Spleen (tissue), 11 donors: ENCODE results near the gene PSMA7. TPM values are rescaled to one million over a fixed set of nuclear protein-coding genes. Genes with fewer than 3 reads are reported as not detected.

Experiments used
- DNase-seq: peaks from one replicate; pipeline ENCODE4 v3.0.0-alpha.2; 2020
- H3K27ac ChIP-seq, 8 donors: fragments of 200-600 bp; sonication (generic) in 7 of 8; 1 replicate in 4 of 8; 2 replicates in 4 of 8; pipeline versions ENCODE4 v1.5.0 to v1.8.0; 2016 to 2021; ENCODE audit warnings: inconsistent platforms in 4 of 8, mild to moderate bottlenecking in 4 of 8, moderate library complexity in 1 of 8
- H3K27me3 ChIP-seq, 7 donors: fragments of 200-600 bp; sonication (generic) in 6 of 7; replicated peaks in 1 of 7; 1 replicate in 4 of 7; 2 replicates in 3 of 7; pipeline versions ENCODE4 v1.5.0 to v1.8.0; 2016 to 2021; ENCODE audit warnings: inconsistent platforms in 3 of 7, mild to moderate bottlenecking in 1 of 7
- H3K36me3 ChIP-seq, 6 donors: fragments of 200-600 bp; sonication (generic) in 5 of 6; 1 replicate in 4 of 6; 2 replicates in 2 of 6; pipeline versions ENCODE4 v1.5.0 to v1.8.0; 2016 to 2021; ENCODE audit warnings: inconsistent platforms in 2 of 6
- H3K4me1 ChIP-seq, 6 donors: fragments of 200-600 bp; sonication (generic) in 5 of 6; 1 replicate in 3 of 6; 2 replicates in 3 of 6; pipeline versions ENCODE4 v1.5.0 to v1.8.0; 2016 to 2021; ENCODE audit warnings: inconsistent platforms in 3 of 6
- H3K4me3 ChIP-seq, 8 donors: fragments of 200-600 bp; sonication (generic) in 7 of 8; 1 replicate in 4 of 8; 2 replicates in 4 of 8; pipeline versions ENCODE4 v1.5.0 to v1.8.0; 2016 to 2021; ENCODE audit warnings: inconsistent platforms in 4 of 8, mild to moderate bottlenecking in 4 of 8, moderate library complexity in 2 of 8
- H3K9me3 ChIP-seq, 8 donors: fragments of 200-600 bp; sonication (generic) in 7 of 8; 1 replicate in 4 of 8; 2 replicates in 4 of 8; pipeline versions ENCODE4 v1.5.0 to v1.8.0; 2016 to 2021; ENCODE audit warnings: inconsistent platforms in 4 of 8
- POLR2A ChIP-seq, 3 donors: fragments of 450-650 bp; IDR thresholded peaks; one replicate each; pipeline ENCODE4 v1.5.1; 2017; ENCODE audit warnings: antibody characterized with exemption in 3 of 3, mild to moderate bottlenecking in 1 of 3
- POLR2AphosphoS5 ChIP-seq, 3 donors: sonication (generic); formaldehyde crosslinking; IDR thresholded peaks; one replicate each; pipeline ENCODE4 v1.5.1; 2017; ENCODE audit warnings: antibody characterized with exemption in 3 of 3
- WGBS, 5 donors: extraction: QIAGEN DNeasy Blood & Tissue Kit in 3 of 5; methylation state at CpG; one replicate each; pipeline versions ENCODE4 v1.1.5 to v1.1.7; 2013 to 2018; 5-methylcytosine and 5-hydroxymethylcytosine counted together
- intact Hi-C: fragments of 100-400 bp; cut with DNase I; formaldehyde crosslinking; loops from one replicate; pipeline ENCODE4 v1.15.0; 2023; ENCODE audit warnings: low total_unique reads
- polyA plus RNA-seq, 3 donors: library from polyadenylated mRNA; stranded (reverse); fragments of 200-250 nt; gene quantifications; one replicate each; pipeline ENCODE4 v1.2.1, GENCODE V29; 2013
- total RNA-seq, 7 donors: library from RNA; depleted of rRNA in 3 of 7; stranded (reverse); fragments of >200 nt in 3 of 7; fragmentation: NEBNext Ultra II Directional in 4 of 7; extraction: Animal tissue kit (Norgen Biotek cat#: 25700) in 4 of 7; gene quantifications; one replicate each; pipeline versions ENCODE4 v1.1.0 to v1.2.1, GENCODE V29; 2016 to 2021
- TF ChIP-seq, protein P1 (sequence below), 11 experiments: fragments of 200-600 bp in 7 of 11; fragments of 450-650 bp in 4 of 11; sonication (generic) in 4 of 11; IDR thresholded peaks in 8 of 11; conservative IDR thresholded peaks in 3 of 11; 1 replicate in 7 of 11; 2 replicates in 4 of 11; pipeline versions ENCODE4 v1.4.0 to v1.8.0; 2016 to 2021; ENCODE audit warnings: antibody characterized with exemption in 11 of 11, inconsistent platforms in 4 of 11, mild to moderate bottlenecking in 1 of 11
- donor health status: healthy with polysubstance abuse.
- donor health status: DM: no; HTN: no; CAD: no; lungs with moderate emphysema.
- donor health status: DM: no; HTN: no; CAD: no.
- donor health status: Bipolar disorder and iron deficiency.
- donor health status: healthy.
- donor health status: DM: no; HTN: no; CAD: no.
- donor health status: DM: yes; HTN: yes; CAD: no.

The PSMA7 gene
- total and polyA plus RNA-seq, 10 donors = 157 to 281 (median 184) TPM

DNA sequence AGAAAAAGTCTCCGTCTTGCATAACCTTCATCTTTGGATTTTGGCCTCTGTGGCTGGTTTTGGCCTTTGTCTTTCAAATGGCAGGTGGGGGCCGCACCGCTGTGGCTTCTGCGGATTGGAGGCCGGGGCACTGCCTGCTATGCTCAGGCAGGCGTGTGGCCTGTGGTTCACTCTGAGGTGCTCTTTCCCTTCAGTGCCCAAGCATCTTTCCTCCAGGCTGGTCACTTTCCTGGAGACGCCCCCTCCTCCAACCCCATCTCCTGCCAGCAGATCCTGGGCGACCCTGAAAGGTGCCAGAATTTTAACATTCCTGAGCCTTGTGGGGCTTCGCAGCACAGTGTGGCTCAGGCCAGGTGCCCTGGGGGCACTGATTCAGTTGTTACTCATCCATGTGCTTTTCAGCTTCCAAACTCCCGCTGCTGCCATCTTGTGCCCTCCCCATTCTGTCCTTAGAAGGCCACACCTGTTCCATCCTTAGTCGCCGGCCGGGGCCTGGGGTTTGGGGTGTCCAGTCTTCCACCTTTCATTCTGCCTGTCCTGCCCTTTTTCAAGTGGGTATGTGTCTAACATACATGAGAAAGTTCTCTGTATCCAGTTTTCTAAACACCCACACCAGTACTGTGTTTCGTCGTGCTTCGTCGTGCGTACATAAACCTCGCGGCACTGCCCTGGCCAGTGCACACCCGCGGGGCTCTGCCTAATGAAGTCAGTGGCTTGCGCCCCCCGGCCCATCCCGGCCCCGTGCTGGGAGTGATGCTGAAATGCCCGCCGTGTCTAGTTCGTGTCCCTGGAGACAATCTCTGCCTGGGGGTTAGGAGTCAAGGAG, 12.4 kb upstream of the PSMA7 start:
- 89 to 92% (median 90%) methylated on average over 29 of the region's 29 CpGs for WGBS, 5 donors
- H3K36me3 ChIP-seq = peaks cover 0 to 64% (median 3%) of the 10 kb centered on the region in 6 donors
- intact Hi-C loops = no loop called here
- TF ChIP-seq POLR2AphosphoS5 (IDR thresholded peaks at IDR 0.05) = no peak
- TF ChIP-seq, protein P1, sequence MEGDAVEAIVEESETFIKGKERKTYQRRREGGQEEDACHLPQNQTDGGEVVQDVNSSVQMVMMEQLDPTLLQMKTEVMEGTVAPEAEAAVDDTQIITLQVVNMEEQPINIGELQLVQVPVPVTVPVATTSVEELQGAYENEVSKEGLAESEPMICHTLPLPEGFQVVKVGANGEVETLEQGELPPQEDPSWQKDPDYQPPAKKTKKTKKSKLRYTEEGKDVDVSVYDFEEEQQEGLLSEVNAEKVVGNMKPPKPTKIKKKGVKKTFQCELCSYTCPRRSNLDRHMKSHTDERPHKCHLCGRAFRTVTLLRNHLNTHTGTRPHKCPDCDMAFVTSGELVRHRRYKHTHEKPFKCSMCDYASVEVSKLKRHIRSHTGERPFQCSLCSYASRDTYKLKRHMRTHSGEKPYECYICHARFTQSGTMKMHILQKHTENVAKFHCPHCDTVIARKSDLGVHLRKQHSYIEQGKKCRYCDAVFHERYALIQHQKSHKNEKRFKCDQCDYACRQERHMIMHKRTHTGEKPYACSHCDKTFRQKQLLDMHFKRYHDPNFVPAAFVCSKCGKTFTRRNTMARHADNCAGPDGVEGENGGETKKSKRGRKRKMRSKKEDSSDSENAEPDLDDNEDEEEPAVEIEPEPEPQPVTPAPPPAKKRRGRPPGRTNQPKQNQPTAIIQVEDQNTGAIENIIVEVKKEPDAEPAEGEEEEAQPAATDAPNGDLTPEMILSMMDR (IDR thresholded peaks at IDR 0.05 in 8 of 11, conservative IDR thresholded peaks at IDR 0.05 in 3 of 11) = no peak
- TF ChIP-seq POLR2A (IDR thresholded peaks at IDR 0.05) = no peak
- H3K4me1 ChIP-seq = peaks cover 6 to 37% (median 21%) of the 10 kb centered on the region in 6 donors
- no peaks in the 10 kb centered on the region for H3K27me3 ChIP-seq
- peaks cover 0 to 12% (median 3%) of the 10 kb centered on the region in 8 donors for H3K9me3 ChIP-seq
- H3K27ac ChIP-seq = no peak overlapping the region
- DNase-seq = no peak
- H3K4me3 ChIP-seq = no peak overlapping the region

DNA sequence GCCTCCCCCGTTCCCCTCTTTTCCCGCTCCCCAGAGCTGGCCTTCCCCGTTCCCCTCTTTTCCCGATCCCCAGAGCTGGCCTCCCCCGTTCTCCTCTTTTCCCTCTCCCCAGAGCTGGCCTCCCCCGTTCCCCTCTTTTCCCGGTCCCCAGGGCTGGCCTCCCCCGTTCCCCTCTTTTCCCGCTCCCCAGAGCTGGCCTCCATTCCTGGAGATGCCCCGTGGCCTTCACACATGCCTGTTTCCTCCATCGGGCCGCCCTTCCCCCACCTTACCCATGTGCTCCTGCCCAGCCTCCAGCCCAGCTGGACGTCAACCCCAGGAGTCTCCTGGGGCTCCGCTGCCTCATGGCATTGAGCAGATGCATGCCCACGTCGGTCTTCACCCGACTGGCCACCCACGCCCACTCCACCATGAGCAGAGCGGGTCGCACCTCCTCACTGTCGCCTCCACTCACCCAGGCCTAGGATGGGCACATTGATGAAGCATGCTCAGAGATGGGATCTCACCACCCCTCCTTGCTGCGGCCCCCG, 8.7 kb upstream of the PSMA7 start:
- TF ChIP-seq, protein P1 (IDR thresholded peaks at IDR 0.05 in 8 of 11, conservative IDR thresholded peaks at IDR 0.05 in 3 of 11) = no peak
- TF ChIP-seq POLR2AphosphoS5 (IDR thresholded peaks at IDR 0.05) (no peak), POLR2A (IDR thresholded peaks at IDR 0.05) (no peak)
- no peak overlapping the region for H3K4me3 ChIP-seq

GRCh38 chr20:62151225-62151624, 8.0 kb upstream of the PSMA7 start:
- intact Hi-C loops = no loop called here
- H3K9me3 ChIP-seq = peaks cover 0 to 12% (median 3%) of the 10 kb centered on the region in 8 donors
- H3K36me3 ChIP-seq = peaks cover 0 to 45% (median 0%) of the 10 kb centered on the region in 6 donors
- H3K27ac ChIP-seq = no peak overlapping the region
- TF ChIP-seq, protein P1 (IDR thresholded peaks at IDR 0.05 in 8 of 11, conservative IDR thresholded peaks at IDR 0.05 in 3 of 11) = no peak
- TF ChIP-seq POLR2AphosphoS5 (IDR thresholded peaks at IDR 0.05) (no peak), POLR2A (IDR thresholded peaks at IDR 0.05) (no peak)
- 92 to 97% (median 96%) methylated on average over 6 to 11 of the region's 11 CpGs for WGBS, 5 donors
- no peak for DNase-seq
- H3K4me1 ChIP-seq = peaks cover 6 to 60% (median 37%) of the 10 kb centered on the region in 6 donors
- no peaks in the 10 kb centered on the region for H3K27me3 ChIP-seq
- H3K4me3 ChIP-seq = no peak overlapping the region

More for the DNA sequence above, 8.7 kb upstream of the PSMA7 start:
- no peak overlapping the region for H3K27ac ChIP-seq
- peaks cover 0 to 12% (median 3%) of the 10 kb centered on the region in 8 donors for H3K9me3 ChIP-seq
- H3K27me3 ChIP-seq = no peaks in the 10 kb centered on the region
- peaks cover 12 to 63% (median 41%) of the 10 kb centered on the region in 6 donors for H3K4me1 ChIP-seq
- DNase-seq = no peak
- intact Hi-C loops = no loop called here
- WGBS, 5 donors = 82 to 86% (median 82%) methylated on average over 19 to 23 of the region's 23 CpGs
- H3K36me3 ChIP-seq = peaks cover 0 to 47% (median 0%) of the 10 kb centered on the region in 6 donors

DNA sequence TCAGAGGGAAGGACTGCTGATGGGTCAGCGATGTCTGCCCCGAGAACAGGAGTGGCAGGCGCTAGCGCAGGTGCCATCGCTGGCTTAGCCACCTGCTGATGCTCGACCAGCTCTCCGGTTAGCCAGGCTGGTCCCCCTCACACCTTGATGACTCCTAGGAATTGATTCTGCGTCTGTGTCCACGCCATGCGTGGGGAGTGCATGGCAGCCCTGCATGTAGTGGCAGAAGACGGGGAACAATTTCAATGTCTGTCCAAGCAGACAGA, 7.0 kb upstream of the PSMA7 start:
- Histone ChIP-seq H3K4me3 (no peak overlapping the region), H3K27ac (peak overlapping the region in 5 of 8 donors; percentile 15 to 74 (median 58)), H3K9me3 (peaks cover 0 to 12% (median 3%) of the 10 kb centered on the region in 8 donors), H3K36me3 (peaks cover 0 to 36% (median 0%) of the 10 kb centered on the region in 6 donors), H3K27me3 (no peaks in the 10 kb centered on the region), H3K4me1 (peaks cover 7 to 67% (median 43%) of the 10 kb centered on the region in 6 donors)
- TF ChIP-seq POLR2A (IDR thresholded peaks at IDR 0.05) (no peak), POLR2AphosphoS5 (IDR thresholded peaks at IDR 0.05) (no peak)
- TF ChIP-seq, protein P1 (IDR thresholded peaks at IDR 0.05 in 8 of 11, conservative IDR thresholded peaks at IDR 0.05 in 3 of 11) = no peak
- no peak for DNase-seq
- intact Hi-C loops = no loop called here
- 91 to 98% (median 93%) methylated on average over 10 to 11 of the region's 11 CpGs for WGBS, 5 donors
